ENCODE measurements around the gene SUPT20H. TPM values are rescaled to one million over a fixed set of nuclear protein-coding genes. Genes with fewer than 3 reads are reported as not detected.

Gene SUPT20H
- total and polyA plus RNA-seq, 10 of the 15 experiments (the other 5 are each of a cell fraction or from before 2014, with no cell fraction given): 12.3 to 69.8 (median 47.5) TPM

GRCh38 chr13:37058910-37059847, at the start of gene SUPT20H (continued):
- TF ChIP-seq KDM1A (IDR thresholded peaks at IDR 0.05; ENCODE audit: borderline replicate concordance): no peak
- TF ChIP-seq HCFC1 (IDR thresholded peaks at IDR 0.05; ENCODE audit: low read length): peak; percentile 31; the same call in 1 of the 2 replicates
- TF ChIP-seq SIX5 (IDR thresholded peaks at IDR 0.05; ENCODE audit: low read depth, low read length, severe bottlenecking): no peak
- TF ChIP-seq EGR1 (IDR thresholded peaks at IDR 0.05; ENCODE audit: borderline replicate concordance in 1 of 2, low read depth in 2 of 2, low read length in 2 of 2): peak in 1 of 2 experiments; percentile 54; a peak in 1 of 3 replicates
- peak; percentile 46; the same call in 1 of the 2 replicates for TF ChIP-seq RFX5 (IDR thresholded peaks at IDR 0.05; ENCODE audit: low read depth, low read length)
- TF ChIP-seq CEBPZ (IDR thresholded peaks at IDR 0.05; ENCODE audit: low read depth, low read length): no peak
- no peak for TF ChIP-seq TBL1XR1 (IDR thresholded peaks at IDR 0.05; ENCODE audit: low read depth, low read length)
- no peak; the same call in 1 of the 2 replicates for TF ChIP-seq MTA2 (IDR thresholded peaks at IDR 0.05; ENCODE audit: low read depth)
- TF ChIP-seq MLLT1 (IDR thresholded peaks at IDR 0.05): peak; percentile 11; the same call in 1 of the 2 replicates
- TF ChIP-seq MYB (IDR thresholded peaks at IDR 0.05; ENCODE audit: borderline replicate concordance, low read depth, low read length): no peak
- peak; percentile 89 for TF ChIP-seq NR2C1 (IDR thresholded peaks at IDR 0.05)
- 0 out of 2 replicates have a peak, but pooled peaks have one; percentile 52 for TF ChIP-seq CBX5 (IDR thresholded peaks at IDR 0.05; ENCODE audit: low read depth)
- TF ChIP-seq ESRRA (IDR thresholded peaks at IDR 0.05; ENCODE audit: low read length): no peak
- TF ChIP-seq RELA (IDR thresholded peaks at IDR 0.05; ENCODE audit: borderline replicate concordance, partially characterized antibody): peak; percentile 53
- TF ChIP-seq CREB1 (IDR thresholded peaks at IDR 0.05; ENCODE audit: low read depth): peak; percentile 13
- TF ChIP-seq, protein P1, sequence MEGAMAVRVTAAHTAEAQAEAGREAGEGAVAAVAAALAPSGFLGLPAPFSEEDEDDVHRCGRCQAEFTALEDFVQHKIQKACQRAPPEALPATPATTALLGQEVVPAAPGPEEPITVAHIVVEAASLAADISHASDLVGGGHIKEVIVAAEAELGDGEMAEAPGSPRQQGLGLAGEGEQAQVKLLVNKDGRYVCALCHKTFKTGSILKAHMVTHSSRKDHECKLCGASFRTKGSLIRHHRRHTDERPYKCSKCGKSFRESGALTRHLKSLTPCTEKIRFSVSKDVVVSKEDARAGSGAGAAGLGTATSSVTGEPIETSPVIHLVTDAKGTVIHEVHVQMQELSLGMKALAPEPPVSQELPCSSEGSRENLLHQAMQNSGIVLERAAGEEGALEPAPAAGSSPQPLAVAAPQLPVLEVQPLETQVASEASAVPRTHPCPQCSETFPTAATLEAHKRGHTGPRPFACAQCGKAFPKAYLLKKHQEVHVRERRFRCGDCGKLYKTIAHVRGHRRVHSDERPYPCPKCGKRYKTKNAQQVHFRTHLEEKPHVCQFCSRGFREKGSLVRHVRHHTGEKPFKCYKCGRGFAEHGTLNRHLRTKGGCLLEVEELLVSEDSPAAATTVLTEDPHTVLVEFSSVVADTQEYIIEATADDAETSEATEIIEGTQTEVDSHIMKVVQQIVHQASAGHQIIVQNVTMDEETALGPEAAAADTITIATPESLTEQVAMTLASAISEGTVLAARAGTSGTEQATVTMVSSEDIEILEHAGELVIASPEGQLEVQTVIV (IDR thresholded peaks at IDR 0.05; ENCODE audit: borderline replicate concordance, partially characterized antibody): peak; percentile 16

Measured in GM12878 (cell line).